CD4-positive, alpha-beta T cell (primary cell): Measurements from ENCODE around the gene AAK1. TPM values are rescaled to one million over a fixed set of nuclear protein-coding genes. Genes with fewer than 3 reads are reported as not detected.
"Not testable (repeated sequence)": the region's sequence is repeated elsewhere in the genome, so short reads cannot be mapped to it uniquely, and the experiment has no call there.

Source experiments
- ATAC-seq: fragments of 200-7000 bp; cut with Tn5 transposase; one replicate; pipeline ENCODE4 v1.10.0; 2022; ENCODE audit warnings: mild to moderate bottlenecking; ENCODE audit not compliant: poor library complexity
- CTCF ChIA-PET: fragments of 350-600 bp; sonication (Branson Sonifier 250); formaldehyde crosslinking; loops from one replicate; lab custom pipeline; 2021; ENCODE audit warnings: antibody characterized with exemption, inconsistent platforms; lab: Charles Lee
- POLR2A ChIA-PET: fragments of 350-600 bp; sonication (Branson Sonifier 250); formaldehyde crosslinking; loops from one replicate; lab custom pipeline; 2021; ENCODE audit warnings: antibody characterized with exemption, inconsistent platforms; lab: Charles Lee
- DNase-seq, 14 experiments: peaks; one replicate each; pipeline ENCODE4 v3.0.0-alpha.2; 2013 to 2020; ENCODE audit warnings: mixed read lengths in 2 of 14
- H3K27ac ChIP-seq, 2 donors: one replicate each; pipeline versions ENCODE4 v1.5.1 to v1.7.0; 2013; ENCODE audit warnings: low read length in 2 of 2, low read depth in 1 of 2, mild to moderate bottlenecking in 1 of 2
- H3K27me3 ChIP-seq, 2 experiments: 1 replicate in 1 of 2; 2 replicates in 1 of 2; pipeline versions ENCODE4 v1.6.1 to v1.7.0; 2013; ENCODE audit warnings: low read length in 2 of 2, control low read depth in 1 of 2, mild to moderate bottlenecking in 1 of 2, moderate library complexity in 1 of 2; ENCODE audit not compliant: insufficient read depth in 2 of 2, control insufficient read depth in 1 of 2
- H3K36me3 ChIP-seq: one replicate; pipeline ENCODE4 v1.6.1; 2013; ENCODE audit warnings: low read length, control low read depth; ENCODE audit not compliant: insufficient read depth
- H3K4me1 ChIP-seq: one replicate; pipeline ENCODE4 v1.6.1; 2013; ENCODE audit warnings: low read length, control low read depth; ENCODE audit not compliant: insufficient read depth
- H3K4me3 ChIP-seq: one replicate; pipeline ENCODE4 v1.5.1; 2013; ENCODE audit warnings: mild to moderate bottlenecking, low read length, moderate library complexity
- H3K9me3 ChIP-seq, 2 experiments: 1 replicate in 1 of 2; 2 replicates in 1 of 2; pipeline versions ENCODE4 v1.6.1 to v1.7.0; 2013; ENCODE audit warnings: low read length in 2 of 2, mild to moderate bottlenecking in 2 of 2, control low read depth in 1 of 2, moderate library complexity in 1 of 2; ENCODE audit not compliant: control insufficient read depth in 1 of 2, insufficient read depth in 1 of 2
- H3K27ac Mint-ChIP-seq: one replicate; pipeline ENCODE4 v1.8.0; 2020; ENCODE audit warnings: mixed read lengths
- H3K27me3 Mint-ChIP-seq: one replicate; pipeline ENCODE4 v1.8.0; 2021; ENCODE audit warnings: mixed read lengths
- H3K36me3 Mint-ChIP-seq: one replicate; pipeline ENCODE4 v1.8.0; 2021; ENCODE audit warnings: low read depth, mixed read lengths
- H3K4me1 Mint-ChIP-seq: one replicate; pipeline ENCODE4 v1.8.0; 2021; ENCODE audit warnings: low read depth, mixed read lengths
- H3K4me3 Mint-ChIP-seq: one replicate; pipeline ENCODE4 v1.8.0; 2020; ENCODE audit warnings: mild to moderate bottlenecking, mixed read lengths
- H3K9me3 Mint-ChIP-seq: one replicate; pipeline ENCODE4 v1.8.0; 2020; ENCODE audit warnings: mixed read lengths
- CTCF ChIP-seq: fragments of 200-600 bp; IDR thresholded peaks from one replicate; pipeline ENCODE4 v1.8.0; 2022; ENCODE audit warnings: antibody characterized with exemption, mild to moderate bottlenecking
- intact Hi-C, 2 experiments: fragments of 100-400 bp; cut with DNase I in 1 of 2; cut with micrococcal nuclease in 1 of 2; formaldehyde crosslinking; loops; one replicate each; pipeline versions ENCODE4 v1.15.1 to v1.9.0; 2023 to 2025; cut with DNase I, micrococcal nuclease
- total RNA-seq, 174 experiments: library from RNA in 2 of 174; stranded (reverse) in 2 of 174; gene quantifications; one replicate each; pipeline ENCODE4 v1.2.3 and lab custom pipeline; 2021 to 2026

Gene AAK1
- total RNA-seq, 2 experiments from 2014 or later, result 201 to 208 TPM

DNA sequence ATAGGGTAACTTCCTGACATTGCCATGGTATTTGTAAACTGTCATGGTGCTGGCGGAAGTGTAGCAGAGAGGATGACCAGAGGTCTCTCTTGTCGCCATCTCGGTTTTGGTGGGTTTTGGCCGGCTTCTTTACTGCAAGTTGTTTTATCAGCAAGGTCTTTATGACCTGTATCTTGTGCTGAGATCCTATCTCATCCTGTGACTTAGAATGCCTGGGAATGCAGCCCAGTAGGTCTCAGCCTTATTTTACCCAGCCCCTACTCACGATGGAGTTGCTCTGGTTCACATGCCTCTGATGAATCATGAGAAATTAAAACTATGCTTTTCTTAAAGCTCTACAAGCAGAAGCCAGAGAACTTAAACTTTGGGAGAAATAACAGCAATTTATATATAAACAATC lies 193.6 kb downstream of the AAK1 start:
- Histone ChIP-seq H3K36me3 (no peaks in the 10 kb centered on the region), H3K27ac (no peak overlapping the region), H3K27me3 (no peaks in the 10 kb centered on the region), H3K9me3 (no peaks in the 10 kb centered on the region), H3K4me1 (no peaks in the 10 kb centered on the region), H3K4me3 (no peak overlapping the region)
- ChIA-PET POLR2A (no interaction called here), CTCF (no interaction called here)
- no peaks in the 10 kb centered on the region for H3K9me3 Mint-ChIP-seq
- no peaks in the 10 kb centered on the region for H3K27me3 Mint-ChIP-seq
- peaks cover 11% of the 10 kb centered on the region for H3K36me3 Mint-ChIP-seq
- DNase-seq (no peak), ATAC-seq (no peak)
- H3K4me3 Mint-ChIP-seq, result no peak overlapping the region
- intact Hi-C loops, result loop anchor here in 1 of 2 experiments (10.0 kb wide), 1 partner anchor 365 kb away; no protein-coding TSS in a partner anchor
- H3K27ac Mint-ChIP-seq, result no peak overlapping the region
- no peak for TF ChIP-seq CTCF
- peaks cover 8% of the 10 kb centered on the region for H3K4me1 Mint-ChIP-seq

GRCh38 chr2:69443673-69444072 lies 199.9 kb downstream of the AAK1 start:
- CTCF ChIA-PET, H3K4me1 ChIP-seq, H3K36me3 ChIP-seq, H3K4me1 Mint-ChIP-seq, H3K27me3 ChIP-seq, ATAC-seq, H3K4me3 ChIP-seq, H3K27me3 Mint-ChIP-seq, DNase-seq, POLR2A ChIA-PET, H3K4me3 Mint-ChIP-seq, H3K9me3 Mint-ChIP-seq, H3K27ac Mint-ChIP-seq, H3K27ac ChIP-seq, H3K9me3 ChIP-seq: not testable (repeated sequence)
- intact Hi-C loops, result loop anchor here in 1 of 2 experiments (5.0 to 10.0 kb wide), 2 partner anchors 164 to 371 kb away; no protein-coding TSS in a partner anchor
- H3K36me3 Mint-ChIP-seq, result peaks cover 29% of the 10 kb centered on the region

GRCh38 chr2:69439499-69439898 lies 204.0 kb downstream of the AAK1 start:
- H3K27me3 Mint-ChIP-seq, H3K9me3 Mint-ChIP-seq, H3K27ac ChIP-seq, H3K9me3 ChIP-seq, H3K4me3 ChIP-seq, ATAC-seq, H3K27me3 ChIP-seq, H3K36me3 ChIP-seq, CTCF ChIA-PET: not testable (repeated sequence)
- peaks cover 42% of the 10 kb centered on the region for H3K4me1 Mint-ChIP-seq
- H3K27ac Mint-ChIP-seq, result peak overlapping the region; percentile 99
- DNase-seq, result peak in 2 of 14 experiments; percentile 13 to 23
- intact Hi-C loops, result loop anchor here (5.0 kb wide), 3 partner anchors 133 to 273 kb away; partner anchors contain the start of gene AAK1 (in 1 of the 2)
- peaks cover 36% of the 10 kb centered on the region for H3K36me3 Mint-ChIP-seq
- peak overlapping the region; percentile 79 for H3K4me3 Mint-ChIP-seq
- peaks cover 19% of the 10 kb centered on the region for H3K4me1 ChIP-seq
- POLR2A ChIA-PET, result interaction anchor here (1.6 kb wide), 1 partner anchor 18 kb away, joined by 4 read pairs; no protein-coding TSS in a partner anchor

- Histone ChIP-seq H3K4me3 (no peak overlapping the region), H3K9me3 (no peaks in the 10 kb centered on the region), H3K4me1 (peaks cover 19% of the 10 kb centered on the region), H3K27me3 (no peaks in the 10 kb centered on the region), H3K27ac (no peak overlapping the region), H3K36me3 (peaks cover 3% of the 10 kb centered on the region)
- DNase-seq, result peak in 1 of 14 experiments; percentile 21
- no peak for ATAC-seq
- Mint-ChIP-seq H3K4me1 (peaks cover 43% of the 10 kb centered on the region), H3K9me3 (peaks cover 5% of the 10 kb centered on the region), H3K36me3 (peaks cover 36% of the 10 kb centered on the region), H3K27ac (peak overlapping the region; percentile 99), H3K4me3 (peak overlapping the region; percentile 94), H3K27me3 (no peaks in the 10 kb centered on the region)
- no peak for TF ChIP-seq CTCF
- ChIA-PET CTCF (interaction anchor here (2.0 kb wide), 1 partner anchor 63 kb away, joined by 5 read pairs; no protein-coding TSS in a partner anchor), POLR2A (interaction anchor here (1.3 to 2.8 kb wide), 2 partner anchors 53 to 151 kb away, joined by 4 to 21 read pairs; partner anchors contain the start of gene GFPT1)
- intact Hi-C loops, result loop anchor here (5.0 kb wide), 3 partner anchors 134 to 274 kb away; partner anchors contain the start of gene AAK1 (in 1 of the 2)
Observed at GRCh38 chr2:69438580-69438979, 205.0 kb downstream of the AAK1 start.
